Mesodermal cell (in vitro differentiated cells): ENCODE data around the gene PDLIM5.

Experiments used
- H3K27ac ChIP-seq: 2 replicates; pipeline ENCODE4 v1.7.0; 2013; ENCODE audit warnings: mild to moderate bottlenecking, low read depth, low read length, moderate library complexity; ENCODE audit not compliant: severe bottlenecking
- H3K36me3 ChIP-seq: 2 replicates; pipeline ENCODE4 v1.7.1; 2013; ENCODE audit warnings: mild to moderate bottlenecking, low read length, moderate library complexity; ENCODE audit not compliant: control insufficient read depth, insufficient read depth
- H3K4me1 ChIP-seq: one replicate; pipeline ENCODE4 v1.7.1; 2013; ENCODE audit warnings: mild to moderate bottlenecking, low read length; ENCODE audit not compliant: insufficient read depth, control insufficient read depth, poor library complexity, severe bottlenecking
- H3K4me3 ChIP-seq: 2 replicates; pipeline ENCODE4 v1.7.0; 2013; ENCODE audit warnings: low read length, control low read depth, mild to moderate bottlenecking; ENCODE audit not compliant: insufficient read depth, poor library complexity, severe bottlenecking; ENCODE audit errors: extremely low read depth
- H3K9me3 ChIP-seq: 2 replicates; pipeline ENCODE4 v1.7.1; 2013; ENCODE audit warnings: mild to moderate bottlenecking, low read length, moderate library complexity; ENCODE audit not compliant: control insufficient read depth
- WGBS, 2 experiments: methylation state at CpG; one replicate each; pipeline ENCODE4 v1.1.5; 2013; ENCODE audit warnings: missing lambda C conversion rate in 2 of 2; ENCODE audit not compliant: insufficient coverage in 2 of 2; 5-methylcytosine and 5-hydroxymethylcytosine counted together

Gene PDLIM5

DNA sequence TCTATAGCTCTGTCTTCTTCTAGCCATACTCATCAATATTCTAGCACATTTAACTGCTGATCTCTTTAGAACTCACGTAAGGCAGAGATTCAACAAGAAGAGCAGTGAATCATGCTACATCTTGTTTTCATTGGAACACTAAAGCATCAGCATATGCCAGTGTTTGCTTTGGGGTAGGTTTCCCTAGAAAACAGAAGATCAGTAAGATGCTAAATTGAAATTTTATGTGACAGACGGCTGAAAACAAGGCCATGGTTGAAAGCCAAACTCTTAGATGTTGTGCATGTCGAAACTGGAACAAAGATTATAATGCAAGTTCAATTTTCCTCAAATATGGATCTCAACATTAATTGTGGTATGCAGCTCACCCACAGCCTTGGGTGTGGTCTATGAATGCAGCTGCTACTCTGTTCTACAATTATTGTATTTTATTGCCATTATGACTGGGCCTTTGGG lies 107.6 kb downstream of the PDLIM5 start:
- 89 to 91% methylated on average over 1 of the region's 3 CpGs for WGBS, 2 experiments
- Histone ChIP-seq H3K4me3 (no peak overlapping the region), H3K27ac (no peak overlapping the region), H3K36me3 (peaks cover 5% of the 10 kb centered on the region), H3K4me1 (peaks cover 22% of the 10 kb centered on the region), H3K9me3 (no peaks in the 10 kb centered on the region)

- H3K4me1 ChIP-seq = peaks cover 22% of the 10 kb centered on the region
- WGBS, 2 experiments = 92 to 100% methylated on average over 5 of the region's 5 CpGs
These were observed 109.7 kb downstream of the PDLIM5 start for GRCh38 chr4:94561249-94562024.

GRCh38 chr4:94562285-94562684 lies 110.5 kb downstream of the PDLIM5 start:
- H3K4me1 ChIP-seq = peaks cover 22% of the 10 kb centered on the region

More at GRCh38 chr4:94561249-94562024, 109.7 kb downstream of the PDLIM5 start:
- H3K36me3 ChIP-seq = peaks cover 8% of the 10 kb centered on the region
- H3K4me3 ChIP-seq = no peak overlapping the region
- H3K9me3 ChIP-seq = no peaks in the 10 kb centered on the region
- peak overlapping the region; percentile 51 for H3K27ac ChIP-seq

GRCh38 chr4:94564252-94564651 lies 112.5 kb downstream of the PDLIM5 start:
- Histone ChIP-seq H3K4me1 (peaks cover 22% of the 10 kb centered on the region), H3K27ac (no peak overlapping the region), H3K4me3 (no peak overlapping the region), H3K36me3 (peaks cover 8% of the 10 kb centered on the region), H3K9me3 (no peaks in the 10 kb centered on the region)
- 100% methylated on average over 2 of the region's 2 CpGs; no CpG with 5 or more reads in 1 of the 2 experiments for WGBS, 2 experiments

More at GRCh38 chr4:94562285-94562684, 110.5 kb downstream of the PDLIM5 start:
- 86% methylated on average over 1 of the region's 1 CpG; no CpG with 5 or more reads in 1 of the 2 experiments for WGBS, 2 experiments
- Histone ChIP-seq H3K27ac (no peak overlapping the region), H3K4me3 (no peak overlapping the region), H3K9me3 (no peaks in the 10 kb centered on the region), H3K36me3 (peaks cover 9% of the 10 kb centered on the region)

DNA sequence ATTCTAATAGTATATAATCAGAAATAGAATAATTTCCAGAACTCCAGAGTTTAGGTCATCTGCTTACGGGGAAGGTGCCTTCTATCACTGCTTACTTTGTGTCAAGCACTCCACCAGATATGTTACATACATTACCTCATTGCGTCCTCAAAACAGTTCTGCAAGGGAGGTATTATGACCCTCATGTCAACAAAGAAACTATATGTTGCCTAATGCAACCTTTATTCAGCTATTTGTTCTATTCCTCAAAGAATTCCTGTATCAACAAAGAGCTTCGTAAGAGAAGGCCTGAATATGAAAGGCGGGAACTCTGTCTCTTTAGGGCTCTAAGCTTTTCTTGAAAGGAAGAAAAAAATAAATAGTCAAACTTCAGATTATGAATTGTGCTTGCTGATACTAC lies 114.7 kb downstream of the PDLIM5 start:
- 0 to 50% methylated on average over 1 to 2 of the region's 4 CpGs for WGBS, 2 experiments
- no peak overlapping the region for H3K4me3 ChIP-seq
- H3K4me1 ChIP-seq = peaks cover 8% of the 10 kb centered on the region
- no peak overlapping the region for H3K27ac ChIP-seq
- peaks cover 4% of the 10 kb centered on the region for H3K36me3 ChIP-seq
- H3K9me3 ChIP-seq = no peaks in the 10 kb centered on the region

GRCh38 chr4:94567811-94568210 lies 116.1 kb downstream of the PDLIM5 start:
- Histone ChIP-seq H3K4me3 (no peak overlapping the region), H3K36me3 (peaks cover 4% of the 10 kb centered on the region), H3K27ac (no peak overlapping the region), H3K4me1 (no peaks in the 10 kb centered on the region), H3K9me3 (no peaks in the 10 kb centered on the region)
- WGBS, 2 experiments = 100% methylated on average over 1 of the region's 5 CpGs; no CpG with 5 or more reads in 1 of the 2 experiments

DNA sequence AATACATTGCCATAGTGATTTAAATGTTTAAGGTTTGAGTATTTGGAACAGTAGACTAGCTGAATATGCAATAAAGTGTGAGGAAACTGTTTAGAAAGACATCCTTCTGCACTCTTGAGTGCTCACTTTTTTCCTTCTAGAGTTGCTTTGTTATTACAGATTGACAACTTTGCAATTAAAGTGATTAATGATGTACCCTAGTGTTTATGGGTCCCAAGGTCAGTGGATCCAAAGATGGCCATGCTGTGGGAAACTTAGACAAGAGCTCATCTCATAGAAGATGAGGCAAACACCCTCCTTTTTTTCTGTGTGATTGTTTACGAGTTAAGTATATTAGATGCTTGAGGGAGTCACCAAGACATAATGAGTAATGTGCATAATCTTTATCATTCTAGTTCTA lies 118.8 kb downstream of the PDLIM5 start:
- Histone ChIP-seq H3K4me3 (no peak overlapping the region), H3K9me3 (no peaks in the 10 kb centered on the region), H3K36me3 (peaks cover 6% of the 10 kb centered on the region), H3K4me1 (peaks cover 3% of the 10 kb centered on the region), H3K27ac (peak overlapping the region; percentile 62)
- WGBS, 2 experiments = no CpG with 5 or more reads among the region's 1 CpG

DNA sequence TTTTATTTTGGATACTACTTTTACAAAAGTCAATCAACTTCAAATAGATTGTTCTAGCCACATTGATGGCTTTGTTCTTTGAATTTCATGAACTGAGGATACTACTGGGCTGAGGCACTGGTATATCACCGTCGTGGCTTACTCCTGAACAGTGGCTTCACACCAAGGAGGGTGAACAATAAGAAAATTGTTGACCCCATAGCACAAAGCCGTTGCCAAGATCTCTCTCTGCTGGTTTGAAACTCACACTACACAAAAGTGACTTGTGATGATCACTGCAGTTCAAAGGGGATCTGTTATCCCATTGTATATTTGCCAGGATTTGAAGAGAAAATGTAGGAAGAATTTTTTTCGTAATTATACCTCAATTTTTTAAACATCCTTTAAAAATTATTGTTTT lies 119.6 kb downstream of the PDLIM5 start:
- 50 to 75% methylated on average over 2 to 3 of the region's 4 CpGs for WGBS, 2 experiments
- Histone ChIP-seq H3K27ac (peak overlapping the region; percentile 48), H3K4me1 (peaks cover 3% of the 10 kb centered on the region)

DNA sequence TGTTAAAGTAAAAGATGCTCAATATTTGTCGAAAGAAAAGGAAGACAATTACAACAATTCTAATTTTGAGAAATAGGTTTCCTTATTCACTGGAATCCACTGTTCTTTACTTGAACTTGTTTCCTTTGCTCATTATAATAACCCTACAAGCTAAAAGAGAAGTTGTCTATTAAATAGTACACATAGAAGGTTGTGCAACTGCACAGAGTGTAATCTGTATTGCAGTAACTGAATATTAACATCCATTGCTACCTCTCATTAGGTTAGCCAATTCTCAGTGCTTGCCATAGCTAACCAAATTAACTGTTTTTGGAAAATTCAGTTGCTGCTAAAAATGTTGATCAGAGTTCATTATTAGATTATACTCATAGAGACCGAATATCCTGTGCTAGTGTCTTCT lies 120.0 kb downstream of the PDLIM5 start:
- peaks cover 3% of the 10 kb centered on the region for H3K4me1 ChIP-seq
- WGBS, 2 experiments = no CpG with 5 or more reads among the region's 2 CpGs
- H3K36me3 ChIP-seq = peaks cover 5% of the 10 kb centered on the region
- no peaks in the 10 kb centered on the region for H3K9me3 ChIP-seq
- H3K27ac ChIP-seq = no peak overlapping the region
- no peak overlapping the region for H3K4me3 ChIP-seq

More for the DNA sequence above, 119.6 kb downstream of the PDLIM5 start:
- Histone ChIP-seq H3K4me3 (no peak overlapping the region), H3K9me3 (no peaks in the 10 kb centered on the region), H3K36me3 (peaks cover 7% of the 10 kb centered on the region)

- no peaks in the 10 kb centered on the region for H3K9me3 ChIP-seq
- H3K27ac ChIP-seq = no peak overlapping the region
- peaks cover 5% of the 10 kb centered on the region for H3K36me3 ChIP-seq
- H3K4me3 ChIP-seq = no peak overlapping the region
- WGBS, 2 experiments = 89 to 100% methylated on average over 5 to 6 of the region's 9 CpGs
- H3K4me1 ChIP-seq = peaks cover 3% of the 10 kb centered on the region
These were observed 122.3 kb downstream of the PDLIM5 start for GRCh38 chr4:94574050-94574449.

GRCh38 chr4:94574616-94575015 lies 122.9 kb downstream of the PDLIM5 start:
- no peaks in the 10 kb centered on the region for H3K9me3 ChIP-seq
- H3K4me1 ChIP-seq = peaks cover 3% of the 10 kb centered on the region
- WGBS, 2 experiments = 100% methylated on average over 2 of the region's 3 CpGs; no CpG with 5 or more reads in 1 of the 2 experiments
- peaks cover 5% of the 10 kb centered on the region for H3K36me3 ChIP-seq
- H3K4me3 ChIP-seq = no peak overlapping the region
- H3K27ac ChIP-seq = no peak overlapping the region
